Measurements from ENCODE around the gene REG1B. TPM values are rescaled to one million over a fixed set of nuclear protein-coding genes. Genes with fewer than 3 reads are reported as not detected.

REG1B gene
- polyA plus RNA-seq (ENCODE audit: insufficient read length in 3 of 3) = not detected
- long read RNA-seq, donor 1 = 0 reads
- long read RNA-seq, donor 2 = 0 reads
- long read RNA-seq, donor 3 = 0 reads
- long read RNA-seq, donor 4 = 0 reads
- long read RNA-seq, donor 5 = 0 reads
- long read RNA-seq, donor 6 = 0 reads
- long read RNA-seq, donor 7 = 0 reads
- long read RNA-seq, donor 8 = 0 reads
- long read RNA-seq, donor 9 = 0 reads
- long read RNA-seq, donor 10 = 0 reads
- long read RNA-seq, donor 11 = 0 reads
- long read RNA-seq, donor 12 = 0 reads
- long read RNA-seq, donor 13 = 0 reads
- long read RNA-seq, donor 14 = 0 reads
- long read RNA-seq, donor 15 = 0 reads
- long read RNA-seq, donor 16 = 0 reads

- DNase-seq = no peak
Measured at GRCh38 chr2:79087785-79088364, at the start of gene REG1B. REG1B (minus strand) TSS chr2:79087993; CDS start chr2:79087612, 381 bp downstream.

- no peak for DNase-seq
Measured at GRCh38 chr2:79131687-79132086, 43.9 kb upstream of the REG1B start.

- DNase-seq = no peak
Measured at GRCh38 chr2:79129804-79130203, 42.0 kb upstream of the REG1B start.

- DNase-seq = no peak
Measured at GRCh38 chr2:79129260-79129659, 41.5 kb upstream of the REG1B start.

GRCh38 chr2:79128406-79128805 lies 40.6 kb upstream of the REG1B start:
- DNase-seq = no peak

GRCh38 chr2:79125721-79125985 lies 37.9 kb upstream of the REG1B start:
- no peak for DNase-seq

- DNase-seq = no peak
Measured at GRCh38 chr2:79124907-79125720, 37.3 kb upstream of the REG1B start.

- no peak for DNase-seq
Measured at GRCh38 chr2:79122676-79123075, 34.9 kb upstream of the REG1B start.

- DNase-seq = no peak
Measured at GRCh38 chr2:79120194-79120713, 32.5 kb upstream of the REG1B start, which contains the start of gene REG1A. REG1A (plus strand) TSS chr2:79120488; CDS start chr2:79120862, 374 bp downstream.

GRCh38 chr2:79116997-79117928 lies 29.5 kb upstream of the REG1B start:
- no peak for DNase-seq

GRCh38 chr2:79114797-79115494 lies 27.2 kb upstream of the REG1B start:
- DNase-seq = no peak

GRCh38 chr2:79112269-79112668 lies 24.5 kb upstream of the REG1B start:
- DNase-seq = no peak

GRCh38 chr2:79105259-79105658 lies 17.5 kb upstream of the REG1B start:
- DNase-seq = no peak

- no peak for DNase-seq
Measured at GRCh38 chr2:79103214-79103613, 15.4 kb upstream of the REG1B start.

GRCh38 chr2:79101024-79101423 lies 13.2 kb upstream of the REG1B start:
- DNase-seq = no peak

GRCh38 chr2:79100285-79100684 lies 12.5 kb upstream of the REG1B start:
- DNase-seq = no peak

- no peak for DNase-seq
Measured at GRCh38 chr2:79099140-79099686, 11.4 kb upstream of the REG1B start.

GRCh38 chr2:79097843-79098242 lies 10.1 kb upstream of the REG1B start:
- no peak for DNase-seq

- no peak for DNase-seq
Measured at GRCh38 chr2:79090693-79091092, 2.9 kb upstream of the REG1B start.

GRCh38 chr2:79086255-79086654 lies 1.5 kb downstream of the REG1B start:
- DNase-seq = no peak

- no peak for DNase-seq
Measured at GRCh38 chr2:79085382-79085781, 2.4 kb downstream of the REG1B start.
